H1 (cell line): ENCODE measurements around the gene HACD3. TPM values are rescaled to one million over a fixed set of nuclear protein-coding genes. Genes with fewer than 3 reads are reported as not detected.

Experiments used
- CBX8 ChIP-seq: fragments of 300-800, 300-1000 bp; sonication (generic); IDR thresholded peaks from 2 replicates; pipeline ENCODE4 v1.7.1; 2016; ENCODE audit warnings: low read depth, low read length, borderline replicate concordance
- polyA plus RNA-seq, 7 experiments: library from polyadenylated mRNA; depleted of rRNA in 3 of 7; stranded (reverse) in 5 of 7; unstranded in 2 of 7; fragments of >200 nt in 5 of 7; fragments of 200-250 nt in 2 of 7; gene quantifications; 1 replicate in 5 of 7; 2 replicates in 1 of 7; 4 replicates in 1 of 7; pipeline versions ENCODE4 v1.2.1 to v1.2.3, GENCODE V29; 2011 to 2013; ENCODE audit warnings: missing spikeins in 2 of 7, mixed read lengths in 2 of 7
- total RNA-seq: library from RNA; stranded (reverse); fragmentation: NEBNext Ultra II Directional; extraction: Animal tissue kit (Norgen Biotek cat#: 25700); gene quantifications from 2 replicates; pipeline ENCODE4 v1.2.1, GENCODE V29; 2021
- TF ChIP-seq, protein P1 (sequence below): IDR thresholded peaks from 2 replicates; pipeline ENCODE4 v1.6.1; 2012; ENCODE audit warnings: low read length, inconsistent platforms

HACD3 gene
- total and polyA plus RNA-seq, 2 of the 8 experiments (the other 6 are each of a cell fraction or from before 2014, with no cell fraction given): 78.8 to 120 TPM

DNA sequence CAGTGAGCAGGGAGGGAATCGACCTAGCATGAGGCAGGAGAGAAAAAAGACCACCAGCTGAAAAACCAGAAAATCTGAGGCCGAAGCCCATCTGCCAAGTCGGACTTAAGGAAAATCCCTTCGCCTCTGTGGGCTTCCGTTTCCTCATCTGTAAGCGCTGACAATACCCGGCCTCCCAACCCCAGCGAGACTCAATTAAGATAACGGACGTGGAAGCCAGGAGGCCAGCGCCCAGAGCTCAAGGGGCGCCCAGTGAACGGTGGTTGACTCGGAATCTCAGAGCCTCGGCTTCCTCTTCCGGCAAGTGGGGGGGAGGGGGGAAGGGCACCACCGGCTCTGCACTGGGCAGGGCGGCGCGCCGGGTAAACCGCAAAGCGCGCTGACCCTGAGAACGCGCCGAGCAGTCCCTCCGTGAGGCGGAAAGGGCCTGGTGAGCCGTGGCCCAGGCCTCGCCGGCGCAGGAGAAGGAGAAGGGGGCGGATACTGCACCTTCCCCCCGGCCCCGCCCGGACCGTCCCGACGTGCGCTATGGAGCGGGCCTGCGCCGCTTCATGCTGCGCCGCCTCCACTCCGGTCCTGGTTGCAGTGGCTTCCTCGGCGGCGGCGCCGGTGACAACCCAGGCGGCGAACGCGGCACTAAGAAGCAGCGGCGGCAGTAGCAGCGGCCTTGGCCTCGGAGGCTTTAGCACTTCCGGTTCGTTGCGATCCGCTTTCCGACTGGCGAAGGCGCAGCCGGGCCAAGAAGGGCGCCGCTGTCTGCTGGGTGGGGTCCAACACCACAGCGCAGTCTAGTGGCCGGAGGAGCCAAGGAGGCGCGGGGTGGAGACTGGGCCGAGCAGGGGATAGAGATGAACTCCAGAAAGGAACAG lies 13.0 kb upstream of the HACD3 start, which contains the start of gene DPP8 (continued):
- TF ChIP-seq, protein P1, sequence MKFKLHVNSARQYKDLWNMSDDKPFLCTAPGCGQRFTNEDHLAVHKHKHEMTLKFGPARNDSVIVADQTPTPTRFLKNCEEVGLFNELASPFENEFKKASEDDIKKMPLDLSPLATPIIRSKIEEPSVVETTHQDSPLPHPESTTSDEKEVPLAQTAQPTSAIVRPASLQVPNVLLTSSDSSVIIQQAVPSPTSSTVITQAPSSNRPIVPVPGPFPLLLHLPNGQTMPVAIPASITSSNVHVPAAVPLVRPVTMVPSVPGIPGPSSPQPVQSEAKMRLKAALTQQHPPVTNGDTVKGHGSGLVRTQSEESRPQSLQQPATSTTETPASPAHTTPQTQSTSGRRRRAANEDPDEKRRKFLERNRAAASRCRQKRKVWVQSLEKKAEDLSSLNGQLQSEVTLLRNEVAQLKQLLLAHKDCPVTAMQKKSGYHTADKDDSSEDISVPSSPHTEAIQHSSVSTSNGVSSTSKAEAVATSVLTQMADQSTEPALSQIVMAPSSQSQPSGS: no peak
- no peak for TF ChIP-seq CBX8
